ENCODE measurements around the gene CD300H.
"Not testable (repeated sequence)": the region's sequence is repeated elsewhere in the genome, so short reads cannot be mapped to it uniquely, and the experiment has no call there.

Gene CD300H

GRCh38 chr17:74598346-74599022 is 31.2 kb upstream of the CD300H start:
- no peaks in the 10 kb centered on the region for H3K36me3 ChIP-seq (ENCODE audit: insufficient read depth, low read length)
- H3K9me3 ChIP-seq (ENCODE audit: control insufficient read depth, insufficient read depth, low read length) = no peaks in the 10 kb centered on the region
- H3K9ac ChIP-seq (ENCODE audit: low read depth, low read length) = no peak overlapping the region
- H3K4me1 ChIP-seq (ENCODE audit: insufficient read depth, low read length) = peaks cover 9% of the 10 kb centered on the region

- peaks cover 9% of the 10 kb centered on the region for H3K4me1 ChIP-seq (ENCODE audit: insufficient read depth, low read length)
- H3K9me3 ChIP-seq (ENCODE audit: control insufficient read depth, insufficient read depth, low read length) = no peaks in the 10 kb centered on the region
- H3K9ac ChIP-seq (ENCODE audit: low read depth, low read length) = no peak overlapping the region
- H3K36me3 ChIP-seq (ENCODE audit: insufficient read depth, low read length) = no peaks in the 10 kb centered on the region
These were observed 29.9 kb upstream of the CD300H start for GRCh38 chr17:74597069-74597790.

GRCh38 chr17:74595037-74595750 is 27.9 kb upstream of the CD300H start:
- Histone ChIP-seq H3K36me3 (ENCODE audit: insufficient read depth, low read length) (no peaks in the 10 kb centered on the region), H3K4me1 (ENCODE audit: insufficient read depth, low read length) (peaks cover 9% of the 10 kb centered on the region), H3K9me3 (ENCODE audit: control insufficient read depth, insufficient read depth, low read length) (no peaks in the 10 kb centered on the region), H3K9ac (ENCODE audit: low read depth, low read length) (no peak overlapping the region)

GRCh38 chr17:74592087-74592990 is 25.0 kb upstream of the CD300H start, which contains the start of gene CD300LD:
Gene CD300LD (minus strand): TSS chr17:74592283. CDS start chr17:74592202, 81 bp downstream.
- Histone ChIP-seq H3K36me3 (ENCODE audit: insufficient read depth, low read length) (no peaks in the 10 kb centered on the region), H3K9ac (ENCODE audit: low read depth, low read length) (no peak within 1 kb of the TSS), H3K4me1 (ENCODE audit: insufficient read depth, low read length) (no peaks in the 10 kb centered on the region), H3K9me3 (ENCODE audit: control insufficient read depth, insufficient read depth, low read length) (no peaks in the 10 kb centered on the region)

- Histone ChIP-seq H3K36me3 (ENCODE audit: insufficient read depth, low read length) (no peaks in the 10 kb centered on the region), H3K4me1 (ENCODE audit: insufficient read depth, low read length) (no peaks in the 10 kb centered on the region), H3K9ac (ENCODE audit: low read depth, low read length) (no peak overlapping the region), H3K9me3 (ENCODE audit: control insufficient read depth, insufficient read depth, low read length) (no peaks in the 10 kb centered on the region)
These were observed 24.2 kb upstream of the CD300H start for GRCh38 chr17:74591503-74591902.

- H3K9ac ChIP-seq (ENCODE audit: low read depth, low read length) = no peak overlapping the region
- no peaks in the 10 kb centered on the region for H3K4me1 ChIP-seq (ENCODE audit: insufficient read depth, low read length)
- no peaks in the 10 kb centered on the region for H3K9me3 ChIP-seq (ENCODE audit: control insufficient read depth, insufficient read depth, low read length)
- H3K36me3 ChIP-seq (ENCODE audit: insufficient read depth, low read length) = no peaks in the 10 kb centered on the region
These were observed 18.4 kb upstream of the CD300H start for GRCh38 chr17:74585711-74586110.

GRCh38 chr17:74584292-74585060 is 17.2 kb upstream of the CD300H start:
- Histone ChIP-seq H3K4me1 (ENCODE audit: insufficient read depth, low read length) (no peaks in the 10 kb centered on the region), H3K36me3 (ENCODE audit: insufficient read depth, low read length) (no peaks in the 10 kb centered on the region), H3K9me3 (ENCODE audit: control insufficient read depth, insufficient read depth, low read length) (no peaks in the 10 kb centered on the region), H3K9ac (ENCODE audit: low read depth, low read length) (no peak overlapping the region)

- no peaks in the 10 kb centered on the region for H3K36me3 ChIP-seq (ENCODE audit: insufficient read depth, low read length)
- H3K9me3 ChIP-seq (ENCODE audit: control insufficient read depth, insufficient read depth, low read length) = no peaks in the 10 kb centered on the region
- no peak overlapping the region for H3K9ac ChIP-seq (ENCODE audit: low read depth, low read length)
- H3K4me1 ChIP-seq (ENCODE audit: insufficient read depth, low read length) = no peaks in the 10 kb centered on the region
These were observed 15.3 kb upstream of the CD300H start for GRCh38 chr17:74582633-74583032.

- Histone ChIP-seq H3K4me1 (ENCODE audit: insufficient read depth, low read length) (no peaks in the 10 kb centered on the region), H3K36me3 (ENCODE audit: insufficient read depth, low read length) (no peaks in the 10 kb centered on the region), H3K9me3 (ENCODE audit: control insufficient read depth, insufficient read depth, low read length) (no peaks in the 10 kb centered on the region), H3K9ac (ENCODE audit: low read depth, low read length) (no peak overlapping the region)
These were observed 12.6 kb upstream of the CD300H start for GRCh38 chr17:74579900-74580299.

- Histone ChIP-seq H3K9me3 (ENCODE audit: control insufficient read depth, insufficient read depth, low read length) (no peaks in the 10 kb centered on the region), H3K4me1 (ENCODE audit: insufficient read depth, low read length) (no peaks in the 10 kb centered on the region), H3K36me3 (ENCODE audit: insufficient read depth, low read length) (no peaks in the 10 kb centered on the region), H3K9ac (ENCODE audit: low read depth, low read length) (no peak overlapping the region)
These were observed 11.7 kb upstream of the CD300H start for GRCh38 chr17:74578979-74579378.

- H3K4me1 ChIP-seq (ENCODE audit: insufficient read depth, low read length) = peaks cover 5% of the 10 kb centered on the region; the same call in 1 of the 2 replicates
- no peaks in the 10 kb centered on the region for H3K36me3 ChIP-seq (ENCODE audit: insufficient read depth, low read length)
- H3K9me3 ChIP-seq (ENCODE audit: control insufficient read depth, insufficient read depth, low read length) = no peaks in the 10 kb centered on the region
- no peak overlapping the region for H3K9ac ChIP-seq (ENCODE audit: low read depth, low read length)
These were observed 7.3 kb upstream of the CD300H start for GRCh38 chr17:74574489-74575142.

GRCh38 chr17:74573635-74574034 is 6.3 kb upstream of the CD300H start:
- H3K9ac ChIP-seq (ENCODE audit: low read depth, low read length); H3K36me3 ChIP-seq (ENCODE audit: insufficient read depth, low read length); H3K9me3 ChIP-seq (ENCODE audit: control insufficient read depth, insufficient read depth, low read length): not testable (repeated sequence)
- H3K4me1 ChIP-seq (ENCODE audit: insufficient read depth, low read length) = peaks cover 11% of the 10 kb centered on the region; the same call in 1 of the 2 replicates

GRCh38 chr17:74573169-74573568 is 5.9 kb upstream of the CD300H start:
- H3K9ac ChIP-seq (ENCODE audit: low read depth, low read length) = no peak overlapping the region
- H3K9me3 ChIP-seq (ENCODE audit: control insufficient read depth, insufficient read depth, low read length) = no peaks in the 10 kb centered on the region
- H3K4me1 ChIP-seq (ENCODE audit: insufficient read depth, low read length) = peaks cover 11% of the 10 kb centered on the region; the same call in 1 of the 2 replicates
- no peaks in the 10 kb centered on the region for H3K36me3 ChIP-seq (ENCODE audit: insufficient read depth, low read length)
